ENCODE measurements around the gene HRH1.

Gene HRH1

GRCh38 chr3:11230125-11230524 lies 75.8 kb downstream of the HRH1 start:
- Histone ChIP-seq H3K4me2 (no peak overlapping the region), H4K20me1 (no peaks in the 10 kb centered on the region)

GRCh38 chr3:11230832-11231231 lies 76.5 kb downstream of the HRH1 start:
- H3K27me3 ChIP-seq = no peaks in the 10 kb centered on the region
- H3K4me3 ChIP-seq = no peak overlapping the region
- peaks cover 19% of the 10 kb centered on the region for H3K4me1 ChIP-seq
- H3K9me3 ChIP-seq = no peaks in the 10 kb centered on the region
- H4K20me1 ChIP-seq = no peaks in the 10 kb centered on the region
- H3K9ac ChIP-seq = no peak overlapping the region
- no peak overlapping the region for H3K27ac ChIP-seq
- no peaks in the 10 kb centered on the region for H3K36me3 ChIP-seq
- H3K4me2 ChIP-seq = no peak overlapping the region
- no peak for TF ChIP-seq Cebpa-rat (IDR thresholded peaks at IDR 0.05)

More at GRCh38 chr3:11230125-11230524, 75.8 kb downstream of the HRH1 start:
- Histone ChIP-seq H3K4me3 (no peak overlapping the region), H3K4me1 (peaks cover 26% of the 10 kb centered on the region), H3K27me3 (no peaks in the 10 kb centered on the region), H3K9ac (no peak overlapping the region), H3K27ac (no peak overlapping the region), H3K9me3 (no peaks in the 10 kb centered on the region), H3K36me3 (no peaks in the 10 kb centered on the region)
- no peak for TF ChIP-seq Cebpa-rat (IDR thresholded peaks at IDR 0.05)

DNA sequence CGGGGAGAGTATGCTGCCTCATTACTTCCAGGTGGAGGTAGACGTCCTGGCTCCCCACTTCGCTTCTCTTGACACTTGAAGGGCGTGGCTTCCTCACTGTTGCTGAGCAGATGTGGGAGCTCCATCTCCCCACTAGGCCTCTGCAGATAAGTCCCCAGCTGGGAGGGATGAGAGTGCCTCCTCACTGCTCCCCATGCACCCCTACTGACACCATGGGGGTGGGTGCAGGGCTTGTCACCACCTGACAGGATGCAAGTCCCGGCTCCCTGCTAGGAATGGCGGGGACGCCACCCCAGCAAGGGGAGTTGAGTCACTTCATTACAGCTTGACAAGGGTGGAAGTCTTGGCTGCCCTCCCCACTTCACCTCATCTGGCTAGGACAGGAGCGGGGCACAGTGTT lies 81.1 kb downstream of the HRH1 start:
- Histone ChIP-seq H3K36me3 (no peaks in the 10 kb centered on the region), H3K27me3 (no peaks in the 10 kb centered on the region), H3K27ac (no peak overlapping the region), H3K4me2 (no peak overlapping the region), H3K4me3 (no peak overlapping the region), H3K9me3 (peaks cover 7% of the 10 kb centered on the region; the same call in 1 of the 2 replicates), H3K4me1 (no peaks in the 10 kb centered on the region), H3K9ac (no peak overlapping the region), H4K20me1 (no peaks in the 10 kb centered on the region)
- no peak for TF ChIP-seq Cebpa-rat (IDR thresholded peaks at IDR 0.05)

DNA sequence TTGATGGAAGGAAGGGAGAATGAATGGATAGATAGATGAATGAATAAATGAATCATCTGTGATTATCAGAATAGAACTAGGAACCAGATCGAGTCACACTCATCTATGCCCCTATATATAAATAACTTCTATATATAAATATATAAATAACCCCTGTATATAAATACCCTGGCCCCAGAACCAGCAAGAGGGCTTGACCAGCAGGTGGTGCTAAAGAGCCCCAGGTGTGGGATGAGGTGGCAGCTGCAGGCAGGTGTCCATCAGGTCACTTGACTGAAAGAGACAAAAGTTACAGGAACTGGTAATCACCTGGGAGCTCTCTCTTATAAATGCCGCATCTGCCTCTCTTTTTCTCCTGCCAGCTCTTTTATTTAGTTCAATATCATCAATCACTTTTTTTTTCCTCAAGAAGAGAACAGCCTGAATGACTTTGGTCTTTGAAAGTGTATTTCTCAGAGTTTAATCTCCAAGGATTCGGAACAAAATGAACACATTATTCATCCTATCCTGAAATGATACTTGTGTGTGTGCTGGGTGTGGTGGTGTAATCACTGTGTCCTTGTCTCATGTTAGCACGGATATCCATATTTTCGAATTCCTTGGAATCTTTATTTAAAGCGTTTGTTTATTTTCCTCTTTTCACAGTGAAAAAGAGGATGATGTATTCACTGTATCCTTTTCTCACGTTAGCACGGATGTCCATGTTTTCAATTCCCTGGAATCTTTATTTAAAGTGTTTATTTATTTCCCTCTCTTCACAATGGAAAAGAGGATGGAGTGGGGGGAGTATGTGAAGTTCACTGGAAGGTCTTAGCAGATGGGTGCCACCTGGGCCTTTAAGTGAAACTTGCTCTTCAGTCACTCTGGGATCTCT lies 82.5 kb downstream of the HRH1 start:
- peaks cover 7% of the 10 kb centered on the region; the same call in 1 of the 2 replicates for H3K9me3 ChIP-seq
- H3K4me3 ChIP-seq = no peak overlapping the region
- H3K4me2 ChIP-seq = no peak overlapping the region
- no peaks in the 10 kb centered on the region for H3K4me1 ChIP-seq
- no peak overlapping the region for H3K27ac ChIP-seq
- no peak overlapping the region for H3K9ac ChIP-seq
- H3K27me3 ChIP-seq = no peaks in the 10 kb centered on the region
- no peak for TF ChIP-seq Cebpa-rat (IDR thresholded peaks at IDR 0.05)
- no peaks in the 10 kb centered on the region for H4K20me1 ChIP-seq
- no peaks in the 10 kb centered on the region for H3K36me3 ChIP-seq

DNA sequence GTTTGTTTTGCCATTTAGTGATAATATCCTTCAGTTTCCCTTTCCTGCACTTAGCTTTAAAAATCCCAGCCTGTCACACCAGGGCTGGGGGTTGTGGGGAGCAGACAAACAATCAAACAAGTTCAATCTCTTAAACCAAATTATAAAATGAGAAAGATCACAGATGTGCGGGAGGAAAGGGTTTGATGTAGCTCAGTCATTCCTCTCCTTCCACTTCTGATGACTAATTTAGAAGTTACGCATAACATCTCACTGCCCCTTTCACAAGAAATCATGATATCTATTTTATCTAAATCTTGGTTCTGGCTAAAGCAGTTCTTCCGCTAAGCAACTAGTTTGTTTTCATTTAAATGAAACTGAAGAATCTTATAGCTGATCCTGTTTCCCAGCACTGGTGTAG lies 83.8 kb downstream of the HRH1 start:
- no peak overlapping the region for H3K27ac ChIP-seq
- H3K36me3 ChIP-seq = no peaks in the 10 kb centered on the region

GRCh38 chr3:11238880-11239279 lies 84.6 kb downstream of the HRH1 start:
- Histone ChIP-seq H3K27me3 (no peaks in the 10 kb centered on the region), H3K9ac (no peak overlapping the region), H3K4me3 (no peak overlapping the region), H3K4me1 (no peaks in the 10 kb centered on the region), H4K20me1 (no peaks in the 10 kb centered on the region), H3K27ac (no peak overlapping the region), H3K9me3 (peaks cover 7% of the 10 kb centered on the region; the same call in 1 of the 2 replicates), H3K36me3 (no peaks in the 10 kb centered on the region), H3K4me2 (no peak overlapping the region)
- TF ChIP-seq Cebpa-rat (IDR thresholded peaks at IDR 0.05) = no peak

More for the DNA sequence above, 83.8 kb downstream of the HRH1 start:
- Histone ChIP-seq H3K27me3 (no peaks in the 10 kb centered on the region), H3K4me2 (no peak overlapping the region), H4K20me1 (no peaks in the 10 kb centered on the region), H3K4me1 (no peaks in the 10 kb centered on the region), H3K9ac (no peak overlapping the region), H3K4me3 (no peak overlapping the region), H3K9me3 (peaks cover 7% of the 10 kb centered on the region; the same call in 1 of the 2 replicates)
- TF ChIP-seq Cebpa-rat (IDR thresholded peaks at IDR 0.05) = no peak

DNA sequence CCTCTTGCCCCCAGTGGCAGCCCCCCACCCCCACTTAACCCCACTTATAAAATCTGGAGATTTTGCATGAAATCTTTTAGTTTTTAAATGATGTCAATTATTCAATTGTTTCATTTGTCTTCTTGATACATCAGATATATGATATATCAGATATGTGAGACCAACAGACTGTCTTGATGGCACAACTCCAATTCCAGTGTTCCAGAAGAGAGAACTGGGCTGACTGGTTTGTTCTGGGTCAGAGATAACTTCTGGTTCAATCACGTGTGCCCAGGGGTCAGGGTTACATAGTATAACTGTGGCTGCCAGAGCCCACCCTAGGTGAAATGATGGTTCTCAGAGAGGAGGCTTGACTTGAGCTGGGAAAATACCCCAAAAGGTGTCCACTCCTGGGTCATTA lies 85.5 kb downstream of the HRH1 start:
- no peak overlapping the region for H3K9ac ChIP-seq
- no peaks in the 10 kb centered on the region for H3K36me3 ChIP-seq
- TF ChIP-seq Cebpa-rat (IDR thresholded peaks at IDR 0.05) = no peak
- H3K27me3 ChIP-seq = no peaks in the 10 kb centered on the region
- no peak overlapping the region for H3K4me3 ChIP-seq
- no peaks in the 10 kb centered on the region for H3K4me1 ChIP-seq
- no peak overlapping the region for H3K27ac ChIP-seq
- H4K20me1 ChIP-seq = no peaks in the 10 kb centered on the region
- H3K4me2 ChIP-seq = no peak overlapping the region
- peaks cover 7% of the 10 kb centered on the region; the same call in 1 of the 2 replicates for H3K9me3 ChIP-seq

DNA sequence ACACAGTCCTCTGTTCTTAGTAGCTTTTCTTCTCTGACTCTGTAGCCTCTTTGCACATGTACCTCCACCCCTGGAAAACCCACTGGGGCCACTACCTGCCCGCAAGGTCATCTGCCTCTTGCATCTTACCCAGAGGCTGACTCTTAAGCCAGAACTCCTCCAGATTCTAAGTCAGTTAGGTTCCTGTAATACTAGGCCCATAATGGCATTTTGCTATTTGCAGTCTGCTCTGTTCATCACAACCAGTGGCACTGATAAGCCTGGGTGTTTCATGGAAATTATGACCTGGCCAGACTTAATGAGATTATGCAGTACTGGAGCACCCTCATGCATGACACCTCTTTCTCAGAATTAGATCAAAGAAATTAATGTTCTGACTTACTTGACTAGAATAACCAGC lies 86.2 kb downstream of the HRH1 start:
- no peak overlapping the region for H3K9ac ChIP-seq
- no peak overlapping the region for H3K27ac ChIP-seq
- H3K4me1 ChIP-seq = no peaks in the 10 kb centered on the region
- H3K36me3 ChIP-seq = no peaks in the 10 kb centered on the region
- H3K27me3 ChIP-seq = no peaks in the 10 kb centered on the region
- TF ChIP-seq Cebpa-rat (IDR thresholded peaks at IDR 0.05) = no peak
- no peak overlapping the region for H3K4me2 ChIP-seq
- H3K9me3 ChIP-seq = peaks cover 7% of the 10 kb centered on the region; the same call in 1 of the 2 replicates
- H4K20me1 ChIP-seq = no peaks in the 10 kb centered on the region
- no peak overlapping the region for H3K4me3 ChIP-seq

DNA sequence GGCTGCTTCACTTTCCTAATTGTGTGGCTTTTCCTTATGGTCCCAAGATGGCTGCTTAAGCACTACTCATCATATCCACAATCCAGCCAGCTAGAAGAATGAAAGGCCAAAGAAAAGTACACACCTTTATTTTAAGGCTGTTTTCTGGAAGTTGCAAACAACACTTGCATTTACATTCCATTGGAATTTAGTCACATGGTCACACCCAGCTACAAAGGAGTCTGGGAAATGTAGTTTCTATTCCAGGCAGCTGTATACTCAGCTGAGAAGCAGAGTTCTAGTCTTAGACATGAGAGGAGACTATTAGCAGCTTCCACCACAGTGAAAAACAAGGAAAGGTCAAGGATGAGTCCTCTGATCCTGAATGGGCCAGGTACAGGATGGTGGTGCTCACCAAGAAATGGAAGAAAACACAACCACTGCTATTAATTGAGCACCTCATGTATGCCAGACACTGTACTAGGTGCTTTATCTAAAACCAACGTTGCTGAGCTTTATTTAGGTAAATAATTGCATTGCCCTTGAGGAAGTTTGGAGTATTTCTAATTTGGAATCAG lies 89.9 kb downstream of the HRH1 start:
- no peak overlapping the region for H3K9ac ChIP-seq
- H3K4me2 ChIP-seq = no peak overlapping the region
- H3K36me3 ChIP-seq = no peaks in the 10 kb centered on the region
- peaks cover under 1% of the 10 kb centered on the region; the same call in 1 of the 2 replicates for H3K9me3 ChIP-seq
- H4K20me1 ChIP-seq = no peaks in the 10 kb centered on the region
- no peaks in the 10 kb centered on the region for H3K27me3 ChIP-seq
- TF ChIP-seq Cebpa-rat (IDR thresholded peaks at IDR 0.05) = no peak
- no peak overlapping the region for H3K4me3 ChIP-seq
- no peak overlapping the region for H3K27ac ChIP-seq
- H3K4me1 ChIP-seq = no peaks in the 10 kb centered on the region

- TF ChIP-seq Cebpa-rat (IDR thresholded peaks at IDR 0.05) = no peak
- Histone ChIP-seq H3K4me2 (no peak overlapping the region), H3K9ac (no peak overlapping the region), H4K20me1 (no peaks in the 10 kb centered on the region), H3K4me3 (no peak overlapping the region), H3K4me1 (no peaks in the 10 kb centered on the region), H3K27me3 (no peaks in the 10 kb centered on the region), H3K36me3 (no peaks in the 10 kb centered on the region), H3K27ac (no peak overlapping the region), H3K9me3 (no peaks in the 10 kb centered on the region)
Measured at GRCh38 chr3:11245276-11245675, 91.0 kb downstream of the HRH1 start.

Data from BLaER1 (cell line).